WTC11 (cell line): ENCODE results near the gene REPIN1. TPM values are rescaled to one million over a fixed set of nuclear protein-coding genes. Genes with fewer than 3 reads are reported as not detected.

Source experiments
- ELF4 ChIP-seq: sonication (generic); formaldehyde crosslinking; IDR thresholded peaks from 2 replicates; pipeline ENCODE4 v1.8.1; 2022; ENCODE audit warnings: low read depth, mild to moderate bottlenecking, moderate library complexity, missing genetic modification reagents
- EMX1 ChIP-seq: fragments of 250-450 bp; sonication (Bioruptor Pico); IDR thresholded peaks from 2 replicates; pipeline ENCODE4 v1.8.0; 2021; ENCODE audit warnings: mild to moderate bottlenecking
- FOXK1 ChIP-seq: sonication (generic); formaldehyde crosslinking; IDR thresholded peaks from 2 replicates; pipeline ENCODE4 v1.8.0; 2022; ENCODE audit warnings: mild to moderate bottlenecking, moderate library complexity, missing genetic modification reagents
- GABPB1 ChIP-seq: sonication (generic); formaldehyde crosslinking; IDR thresholded peaks from 2 replicates; pipeline ENCODE4 v1.8.1; 2023; ENCODE audit warnings: mild to moderate bottlenecking, missing genetic modification reagents
- GRHL2 ChIP-seq: fragments of 250-450 bp; sonication (Bioruptor Pico); IDR thresholded peaks from 2 replicates; pipeline ENCODE4 v1.8.0; 2022; ENCODE audit warnings: mild to moderate bottlenecking, moderate library complexity; ENCODE audit not compliant: insufficient replicate concordance, severe bottlenecking
- IRF2 ChIP-seq: sonication (generic); formaldehyde crosslinking; IDR thresholded peaks from 2 replicates; pipeline ENCODE4 v1.8.0; 2022; ENCODE audit warnings: low read depth, missing genetic modification reagents, borderline replicate concordance
- MYBL2 ChIP-seq: sonication (generic); formaldehyde crosslinking; IDR thresholded peaks from 2 replicates; pipeline ENCODE4 v1.8.1; 2023; ENCODE audit warnings: mild to moderate bottlenecking, moderate library complexity, missing genetic modification reagents
- NFATC4 ChIP-seq: fragments of 250-450 bp; sonication (Bioruptor Pico); IDR thresholded peaks from 2 replicates; pipeline ENCODE4 v1.9.0; 2021; ENCODE audit warnings: mild to moderate bottlenecking
- NR2C2 ChIP-seq: sonication (generic); formaldehyde crosslinking; IDR thresholded peaks from 2 replicates; pipeline ENCODE4 v1.8.0; 2022; ENCODE audit warnings: mild to moderate bottlenecking, missing genetic modification reagents
- NR3C1 ChIP-seq: sonication (generic); formaldehyde crosslinking; conservative IDR thresholded peaks from 2 replicates; pipeline ENCODE4 v1.8.1; 2023; ENCODE audit warnings: low read depth, mild to moderate bottlenecking, missing genetic modification reagents
- RELA ChIP-seq: sonication (generic); formaldehyde crosslinking; IDR thresholded peaks from 2 replicates; pipeline ENCODE4 v1.8.1; 2022; ENCODE audit warnings: missing genetic modification reagents, mild to moderate bottlenecking, borderline replicate concordance
- SP1 ChIP-seq: sonication (generic); formaldehyde crosslinking; conservative IDR thresholded peaks from 2 replicates; pipeline ENCODE4 v1.8.1; 2022; ENCODE audit warnings: missing genetic modification reagents
- TCF7 ChIP-seq: sonication (generic); formaldehyde crosslinking; IDR thresholded peaks from 2 replicates; pipeline ENCODE4 v1.8.0; 2022; ENCODE audit warnings: mild to moderate bottlenecking, low read depth, missing genetic modification reagents, moderate library complexity
- TP53 ChIP-seq: sonication (generic); formaldehyde crosslinking; IDR thresholded peaks from 2 replicates; pipeline ENCODE4 v1.8.1; 2023; ENCODE audit warnings: mild to moderate bottlenecking, missing genetic modification reagents
- ZNF671 ChIP-seq: fragments of 250-450 bp; sonication (Bioruptor Pico); IDR thresholded peaks from 2 replicates; pipeline ENCODE4 v1.8.0; 2021; ENCODE audit warnings: mild to moderate bottlenecking
- total RNA-seq: library from RNA; stranded (reverse); gene quantifications from 3 replicates; pipeline ENCODE4 v1.2.3, GENCODE V29; 2021
- TF ChIP-seq, protein P1 (sequence below): sonication (generic); formaldehyde crosslinking; IDR thresholded peaks from 2 replicates; pipeline ENCODE4 v1.8.1; 2023; ENCODE audit warnings: mild to moderate bottlenecking, missing genetic modification reagents, borderline replicate concordance
- TF ChIP-seq, protein P2 (sequence below): sonication (generic); formaldehyde crosslinking; IDR thresholded peaks from 2 replicates; pipeline ENCODE4 v1.8.0; 2022; ENCODE audit warnings: mild to moderate bottlenecking, missing genetic modification reagents
- TF ChIP-seq, protein P3 (sequence below): sonication (generic); formaldehyde crosslinking; IDR thresholded peaks from 2 replicates; pipeline ENCODE4 v1.8.1; 2022; ENCODE audit warnings: mild to moderate bottlenecking, missing genetic modification reagents, moderate library complexity, borderline replicate concordance
- TF ChIP-seq, protein P4 (sequence below): sonication (generic); formaldehyde crosslinking; IDR thresholded peaks from 2 replicates; pipeline ENCODE4 v1.8.0; 2022; ENCODE audit warnings: mild to moderate bottlenecking, missing genetic modification reagents
- TF ChIP-seq, protein P5 (sequence below): fragments of 250-450 bp; sonication (Bioruptor Pico); IDR thresholded peaks from 2 replicates; pipeline ENCODE4 v1.9.0; 2021; ENCODE audit warnings: moderate library complexity, mild to moderate bottlenecking, inconsistent platforms, borderline replicate concordance
- TF ChIP-seq, protein P6 (sequence below): sonication (generic); formaldehyde crosslinking; IDR thresholded peaks from 2 replicates; pipeline ENCODE4 v1.8.1; 2022; ENCODE audit warnings: low read depth, mild to moderate bottlenecking, moderate library complexity, missing genetic modification reagents, borderline replicate concordance
- TF ChIP-seq, protein P7 (sequence below): sonication (generic); formaldehyde crosslinking; IDR thresholded peaks from 2 replicates; pipeline ENCODE4 v1.8.1; 2022; ENCODE audit warnings: mild to moderate bottlenecking, moderate library complexity, missing genetic modification reagents
- TF ChIP-seq, protein P8 (sequence below): sonication (generic); formaldehyde crosslinking; conservative IDR thresholded peaks from 2 replicates; pipeline ENCODE4 v1.8.1; 2022; ENCODE audit warnings: mild to moderate bottlenecking, missing genetic modification reagents
- TF ChIP-seq, protein P9 (sequence below): sonication (generic); formaldehyde crosslinking; IDR thresholded peaks from 2 replicates; pipeline ENCODE4 v1.8.0; 2022; ENCODE audit warnings: mild to moderate bottlenecking, missing genetic modification reagents
- TF ChIP-seq, protein P10 (sequence below): fragments of 250-450 bp; sonication (Bioruptor Pico); conservative IDR thresholded peaks from 2 replicates; pipeline ENCODE4 v1.9.0; 2021; ENCODE audit warnings: mild to moderate bottlenecking

Gene REPIN1
- total RNA-seq, 1 experiment from 2014 or later, result 130 TPM

DNA sequence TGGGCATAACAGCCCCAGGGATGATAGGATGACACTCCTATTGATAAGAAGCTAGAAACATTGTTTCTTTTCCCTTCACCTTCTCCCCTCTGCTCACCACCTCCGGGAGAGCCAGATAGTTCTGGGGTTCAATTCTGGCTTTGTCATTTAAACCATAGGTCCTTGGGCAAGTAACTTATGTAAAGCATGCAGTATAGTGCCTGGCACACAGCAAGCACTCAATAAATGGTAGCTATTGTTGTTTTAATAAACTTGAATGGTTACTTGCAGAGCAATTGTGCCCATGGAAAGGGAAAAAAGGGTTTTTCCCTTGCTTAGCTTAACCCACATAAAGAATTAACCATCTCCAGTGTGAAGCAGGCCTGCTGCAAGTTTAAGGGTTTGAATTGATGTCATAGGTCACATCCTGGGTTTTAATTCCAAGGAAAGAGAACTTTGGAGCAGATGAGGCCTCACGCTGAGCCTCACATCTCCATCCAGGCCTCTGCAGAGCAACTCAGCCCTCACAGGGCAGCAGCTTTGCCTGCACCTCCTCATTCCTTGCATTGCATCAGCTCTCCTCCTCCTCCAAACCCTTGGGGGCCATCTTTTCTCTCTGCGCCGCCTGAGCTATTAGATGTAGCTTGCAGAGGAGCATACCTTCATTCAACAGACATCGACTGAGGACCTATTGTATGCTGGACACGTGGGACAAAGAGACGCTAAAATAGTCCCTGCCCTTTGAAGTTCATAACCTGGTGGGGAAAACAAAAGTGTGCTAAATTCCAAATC is 33.4 kb downstream of the REPIN1 start (continued):
- TF ChIP-seq, protein P1, sequence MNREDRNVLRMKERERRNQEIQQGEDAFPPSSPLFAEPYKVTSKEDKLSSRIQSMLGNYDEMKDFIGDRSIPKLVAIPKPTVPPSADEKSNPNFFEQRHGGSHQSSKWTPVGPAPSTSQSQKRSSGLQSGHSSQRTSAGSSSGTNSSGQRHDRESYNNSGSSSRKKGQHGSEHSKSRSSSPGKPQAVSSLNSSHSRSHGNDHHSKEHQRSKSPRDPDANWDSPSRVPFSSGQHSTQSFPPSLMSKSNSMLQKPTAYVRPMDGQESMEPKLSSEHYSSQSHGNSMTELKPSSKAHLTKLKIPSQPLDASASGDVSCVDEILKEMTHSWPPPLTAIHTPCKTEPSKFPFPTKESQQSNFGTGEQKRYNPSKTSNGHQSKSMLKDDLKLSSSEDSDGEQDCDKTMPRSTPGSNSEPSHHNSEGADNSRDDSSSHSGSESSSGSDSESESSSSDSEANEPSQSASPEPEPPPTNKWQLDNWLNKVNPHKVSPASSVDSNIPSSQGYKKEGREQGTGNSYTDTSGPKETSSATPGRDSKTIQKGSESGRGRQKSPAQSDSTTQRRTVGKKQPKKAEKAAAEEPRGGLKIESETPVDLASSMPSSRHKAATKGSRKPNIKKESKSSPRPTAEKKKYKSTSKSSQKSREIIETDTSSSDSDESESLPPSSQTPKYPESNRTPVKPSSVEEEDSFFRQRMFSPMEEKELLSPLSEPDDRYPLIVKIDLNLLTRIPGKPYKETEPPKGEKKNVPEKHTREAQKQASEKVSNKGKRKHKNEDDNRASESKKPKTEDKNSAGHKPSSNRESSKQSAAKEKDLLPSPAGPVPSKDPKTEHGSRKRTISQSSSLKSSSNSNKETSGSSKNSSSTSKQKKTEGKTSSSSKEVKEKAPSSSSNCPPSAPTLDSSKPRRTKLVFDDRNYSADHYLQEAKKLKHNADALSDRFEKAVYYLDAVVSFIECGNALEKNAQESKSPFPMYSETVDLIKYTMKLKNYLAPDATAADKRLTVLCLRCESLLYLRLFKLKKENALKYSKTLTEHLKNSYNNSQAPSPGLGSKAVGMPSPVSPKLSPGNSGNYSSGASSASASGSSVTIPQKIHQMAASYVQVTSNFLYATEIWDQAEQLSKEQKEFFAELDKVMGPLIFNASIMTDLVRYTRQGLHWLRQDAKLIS (CRISPR knock-in tag), result peak; percentile 75; the same call in 1 of the 2 replicates
- no peak for TF ChIP-seq ELF4 (CRISPR knock-in tag)
- TF ChIP-seq NR3C1 (CRISPR knock-in tag), result no peak
- no peak for TF ChIP-seq NR2C2
- TF ChIP-seq, protein P2, sequence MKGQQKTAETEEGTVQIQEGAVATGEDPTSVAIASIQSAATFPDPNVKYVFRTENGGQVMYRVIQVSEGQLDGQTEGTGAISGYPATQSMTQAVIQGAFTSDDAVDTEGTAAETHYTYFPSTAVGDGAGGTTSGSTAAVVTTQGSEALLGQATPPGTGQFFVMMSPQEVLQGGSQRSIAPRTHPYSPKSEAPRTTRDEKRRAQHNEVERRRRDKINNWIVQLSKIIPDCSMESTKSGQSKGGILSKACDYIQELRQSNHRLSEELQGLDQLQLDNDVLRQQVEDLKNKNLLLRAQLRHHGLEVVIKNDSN (CRISPR knock-in tag), result peak; percentile 55; the same call in 1 of the 2 replicates
- no peak for TF ChIP-seq IRF2 (CRISPR knock-in tag)
- no peak for TF ChIP-seq MYBL2
- TF ChIP-seq, protein P3, sequence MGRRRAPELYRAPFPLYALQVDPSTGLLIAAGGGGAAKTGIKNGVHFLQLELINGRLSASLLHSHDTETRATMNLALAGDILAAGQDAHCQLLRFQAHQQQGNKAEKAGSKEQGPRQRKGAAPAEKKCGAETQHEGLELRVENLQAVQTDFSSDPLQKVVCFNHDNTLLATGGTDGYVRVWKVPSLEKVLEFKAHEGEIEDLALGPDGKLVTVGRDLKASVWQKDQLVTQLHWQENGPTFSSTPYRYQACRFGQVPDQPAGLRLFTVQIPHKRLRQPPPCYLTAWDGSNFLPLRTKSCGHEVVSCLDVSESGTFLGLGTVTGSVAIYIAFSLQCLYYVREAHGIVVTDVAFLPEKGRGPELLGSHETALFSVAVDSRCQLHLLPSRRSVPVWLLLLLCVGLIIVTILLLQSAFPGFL (CRISPR knock-in tag), result no peak
- TF ChIP-seq, protein P4, sequence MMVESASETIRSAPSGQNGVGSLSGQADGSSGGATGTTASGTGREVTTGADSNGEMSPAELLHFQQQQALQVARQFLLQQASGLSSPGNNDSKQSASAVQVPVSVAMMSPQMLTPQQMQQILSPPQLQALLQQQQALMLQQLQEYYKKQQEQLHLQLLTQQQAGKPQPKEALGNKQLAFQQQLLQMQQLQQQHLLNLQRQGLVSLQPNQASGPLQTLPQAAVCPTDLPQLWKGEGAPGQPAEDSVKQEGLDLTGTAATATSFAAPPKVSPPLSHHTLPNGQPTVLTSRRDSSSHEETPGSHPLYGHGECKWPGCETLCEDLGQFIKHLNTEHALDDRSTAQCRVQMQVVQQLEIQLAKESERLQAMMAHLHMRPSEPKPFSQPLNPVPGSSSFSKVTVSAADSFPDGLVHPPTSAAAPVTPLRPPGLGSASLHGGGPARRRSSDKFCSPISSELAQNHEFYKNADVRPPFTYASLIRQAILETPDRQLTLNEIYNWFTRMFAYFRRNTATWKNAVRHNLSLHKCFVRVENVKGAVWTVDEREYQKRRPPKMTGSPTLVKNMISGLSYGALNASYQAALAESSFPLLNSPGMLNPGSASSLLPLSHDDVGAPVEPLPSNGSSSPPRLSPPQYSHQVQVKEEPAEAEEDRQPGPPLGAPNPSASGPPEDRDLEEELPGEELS (CRISPR knock-in tag), result no peak; the same call in 1 of the 2 replicates
- TF ChIP-seq, protein P5, sequence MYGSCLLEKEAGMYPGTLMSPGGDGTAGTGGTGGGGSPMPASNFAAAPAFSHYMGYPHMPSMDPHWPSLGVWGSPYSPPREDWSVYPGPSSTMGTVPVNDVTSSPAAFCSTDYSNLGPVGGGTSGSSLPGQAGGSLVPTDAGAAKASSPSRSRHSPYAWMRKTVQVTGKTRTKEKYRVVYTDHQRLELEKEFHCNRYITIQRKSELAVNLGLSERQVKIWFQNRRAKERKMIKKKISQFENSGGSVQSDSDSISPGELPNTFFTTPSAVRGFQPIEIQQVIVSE (CRISPR knock-in tag), result no peak
- TF ChIP-seq RELA (CRISPR knock-in tag), result no peak
- no peak for TF ChIP-seq EMX1 (CRISPR knock-in tag)
- TF ChIP-seq, protein P6, sequence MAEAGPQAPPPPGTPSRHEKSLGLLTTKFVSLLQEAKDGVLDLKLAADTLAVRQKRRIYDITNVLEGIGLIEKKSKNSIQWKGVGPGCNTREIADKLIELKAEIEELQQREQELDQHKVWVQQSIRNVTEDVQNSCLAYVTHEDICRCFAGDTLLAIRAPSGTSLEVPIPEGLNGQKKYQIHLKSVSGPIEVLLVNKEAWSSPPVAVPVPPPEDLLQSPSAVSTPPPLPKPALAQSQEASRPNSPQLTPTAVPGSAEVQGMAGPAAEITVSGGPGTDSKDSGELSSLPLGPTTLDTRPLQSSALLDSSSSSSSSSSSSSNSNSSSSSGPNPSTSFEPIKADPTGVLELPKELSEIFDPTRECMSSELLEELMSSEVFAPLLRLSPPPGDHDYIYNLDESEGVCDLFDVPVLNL, result no peak
- TF ChIP-seq, protein P7, sequence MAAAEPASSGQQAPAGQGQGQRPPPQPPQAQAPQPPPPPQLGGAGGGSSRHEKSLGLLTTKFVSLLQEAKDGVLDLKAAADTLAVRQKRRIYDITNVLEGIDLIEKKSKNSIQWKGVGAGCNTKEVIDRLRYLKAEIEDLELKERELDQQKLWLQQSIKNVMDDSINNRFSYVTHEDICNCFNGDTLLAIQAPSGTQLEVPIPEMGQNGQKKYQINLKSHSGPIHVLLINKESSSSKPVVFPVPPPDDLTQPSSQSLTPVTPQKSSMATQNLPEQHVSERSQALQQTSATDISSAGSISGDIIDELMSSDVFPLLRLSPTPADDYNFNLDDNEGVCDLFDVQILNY (CRISPR knock-in tag), result no peak
- TF ChIP-seq, protein P8, sequence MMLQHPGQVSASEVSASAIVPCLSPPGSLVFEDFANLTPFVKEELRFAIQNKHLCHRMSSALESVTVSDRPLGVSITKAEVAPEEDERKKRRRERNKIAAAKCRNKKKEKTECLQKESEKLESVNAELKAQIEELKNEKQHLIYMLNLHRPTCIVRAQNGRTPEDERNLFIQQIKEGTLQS (CRISPR knock-in tag), result peak; percentile 76; the same call in 1 of the 2 replicates
- TF ChIP-seq ZNF671 (CRISPR knock-in tag), result no peak
- TF ChIP-seq NFATC4 (CRISPR knock-in tag), result no peak
- TF ChIP-seq TCF7 (CRISPR knock-in tag), result no peak
- TF ChIP-seq GABPB1, result no peak
- no peak for TF ChIP-seq TP53
- peak; percentile 29; the same call in 1 of the 2 replicates for TF ChIP-seq FOXK1 (CRISPR knock-in tag)
- TF ChIP-seq, protein P9, sequence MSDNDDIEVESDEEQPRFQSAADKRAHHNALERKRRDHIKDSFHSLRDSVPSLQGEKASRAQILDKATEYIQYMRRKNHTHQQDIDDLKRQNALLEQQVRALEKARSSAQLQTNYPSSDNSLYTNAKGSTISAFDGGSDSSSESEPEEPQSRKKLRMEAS (CRISPR knock-in tag), result peak; percentile 56; the same call in 1 of the 2 replicates
- TF ChIP-seq, protein P10, sequence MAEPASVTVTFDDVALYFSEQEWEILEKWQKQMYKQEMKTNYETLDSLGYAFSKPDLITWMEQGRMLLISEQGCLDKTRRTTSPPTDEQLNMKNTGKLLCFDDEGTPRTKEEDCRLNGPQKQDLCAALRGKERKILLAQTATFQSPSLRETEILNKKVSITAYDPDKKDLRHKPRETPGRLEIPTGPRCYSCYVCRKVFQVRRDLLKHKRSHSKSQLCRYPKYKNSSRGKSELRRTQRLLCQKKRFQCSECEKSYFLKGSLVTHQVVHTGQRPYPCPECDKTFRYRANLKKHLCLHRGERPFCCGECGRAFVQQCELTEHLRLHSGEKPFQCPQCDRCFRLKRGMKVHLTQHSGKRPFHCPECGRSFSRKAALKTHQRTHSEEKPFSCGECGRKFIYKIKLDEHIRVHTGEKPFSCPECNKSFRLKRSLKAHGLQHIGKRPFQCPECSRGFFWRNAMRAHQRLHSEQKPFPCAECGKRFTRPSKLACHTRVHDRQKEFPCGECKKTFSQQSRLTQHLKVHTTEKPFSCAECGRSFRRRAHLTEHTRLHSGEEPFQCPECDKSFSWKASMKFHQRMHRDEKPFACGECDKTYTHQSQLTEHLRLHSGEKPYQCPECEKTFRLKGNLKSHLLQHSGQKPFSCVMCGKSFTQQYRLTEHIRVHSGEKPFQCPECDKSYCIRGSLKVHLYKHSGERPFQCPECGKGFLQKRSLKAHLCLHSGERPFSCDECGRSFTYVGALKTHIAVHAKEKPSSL, result no peak
- TF ChIP-seq GRHL2, result no peak
- TF ChIP-seq SP1 (CRISPR knock-in tag), result peak; percentile 22
